NOMO-1 treated with dmso at 0.1 percent for 144 hours (cell line): ENCODE measurements around the gene PRPF39.
A peak's percentile ranks its signal among the peaks of the same experiment; 100 is the strongest.
"Not testable (repeated sequence)": the region's sequence is repeated elsewhere in the genome, so short reads cannot be mapped to it uniquely, and the experiment has no call there.

ENCODE experiments used
- DNase-seq: peaks from one replicate; lab custom pipeline; 2025; ENCODE audit not compliant: unreplicated experiment; lab: John Stamatoyannopoulos, UW

PRPF39 gene

GRCh38 chr14:45081096-45081495 lies 2.8 kb upstream of the PRPF39 start:
- DNase-seq = not testable (repeated sequence)

GRCh38 chr14:45082420-45082819 lies 1.5 kb upstream of the PRPF39 start:
- no peak for DNase-seq

DNA sequence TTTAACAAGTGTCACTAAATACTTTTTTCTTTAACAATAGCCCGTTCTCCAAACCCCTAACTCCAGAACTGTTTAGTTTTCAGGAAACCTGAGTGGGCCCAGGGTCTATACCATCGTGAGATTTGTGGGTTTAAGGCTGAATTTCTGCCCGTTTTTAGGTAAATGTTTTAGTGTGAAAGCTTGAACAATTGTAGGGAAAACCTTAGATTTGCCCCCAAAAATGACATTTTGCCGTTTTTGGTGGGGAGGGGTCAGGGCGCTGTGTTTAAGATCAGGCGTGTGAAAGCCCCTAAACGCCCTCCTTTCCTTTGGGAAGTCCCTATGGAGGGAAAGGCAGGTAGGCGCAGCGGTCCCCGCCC lies 320 bp upstream of the PRPF39 start:
- no peak for DNase-seq

GRCh38 chr14:45084946-45085346 lies 1.0 kb downstream of the PRPF39 start:
- no peak for DNase-seq

- DNase-seq = no peak
Observed at GRCh38 chr14:45089813-45090212, 5.9 kb downstream of the PRPF39 start.

- no peak for DNase-seq
Observed at GRCh38 chr14:45091710-45092109, 7.8 kb downstream of the PRPF39 start.

GRCh38 chr14:45094275-45094674 lies 10.4 kb downstream of the PRPF39 start:
- no peak for DNase-seq

DNA sequence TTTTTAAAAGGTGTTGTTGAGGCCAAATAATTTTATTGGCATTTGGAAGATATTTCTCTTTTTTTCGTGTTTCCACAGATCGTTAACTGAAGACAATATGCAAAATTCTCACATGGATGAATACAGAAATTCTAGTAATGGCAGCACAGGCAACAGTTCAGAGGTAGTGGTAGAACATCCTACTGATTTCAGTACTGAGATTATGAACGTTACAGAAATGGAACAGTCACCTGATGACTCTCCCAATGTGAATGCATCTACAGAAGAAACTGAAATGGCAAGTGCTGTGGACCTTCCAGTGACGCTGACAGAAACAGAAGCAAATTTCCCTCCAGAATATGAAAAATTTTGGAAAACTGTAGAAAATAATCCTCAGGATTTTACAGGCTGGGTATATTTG lies 11.2 kb downstream of the PRPF39 start:
- no peak for DNase-seq

GRCh38 chr14:45096218-45096617 lies 12.3 kb downstream of the PRPF39 start:
- no peak for DNase-seq

DNA sequence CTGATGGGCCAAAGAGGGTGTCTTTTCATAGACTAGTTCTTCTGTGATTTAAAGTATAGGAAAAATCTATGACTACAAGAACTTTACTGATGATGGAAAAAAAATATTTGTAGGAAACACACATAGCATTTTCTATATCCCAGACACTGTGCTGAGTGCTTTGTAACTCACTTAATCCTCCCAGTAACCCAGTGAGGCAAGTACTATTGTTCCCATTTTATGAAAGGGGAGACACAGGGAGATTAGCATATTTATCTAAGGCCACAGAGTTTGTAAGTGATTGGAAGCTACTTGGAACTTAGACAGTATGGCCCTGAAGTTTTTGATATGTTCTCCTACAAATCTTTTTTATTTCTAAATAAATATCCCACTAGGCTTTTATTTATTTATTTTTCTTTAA lies 19.9 kb downstream of the PRPF39 start:
- DNase-seq = no peak

- DNase-seq = no peak
Observed at GRCh38 chr14:45104561-45104960, 20.6 kb downstream of the PRPF39 start.

DNA sequence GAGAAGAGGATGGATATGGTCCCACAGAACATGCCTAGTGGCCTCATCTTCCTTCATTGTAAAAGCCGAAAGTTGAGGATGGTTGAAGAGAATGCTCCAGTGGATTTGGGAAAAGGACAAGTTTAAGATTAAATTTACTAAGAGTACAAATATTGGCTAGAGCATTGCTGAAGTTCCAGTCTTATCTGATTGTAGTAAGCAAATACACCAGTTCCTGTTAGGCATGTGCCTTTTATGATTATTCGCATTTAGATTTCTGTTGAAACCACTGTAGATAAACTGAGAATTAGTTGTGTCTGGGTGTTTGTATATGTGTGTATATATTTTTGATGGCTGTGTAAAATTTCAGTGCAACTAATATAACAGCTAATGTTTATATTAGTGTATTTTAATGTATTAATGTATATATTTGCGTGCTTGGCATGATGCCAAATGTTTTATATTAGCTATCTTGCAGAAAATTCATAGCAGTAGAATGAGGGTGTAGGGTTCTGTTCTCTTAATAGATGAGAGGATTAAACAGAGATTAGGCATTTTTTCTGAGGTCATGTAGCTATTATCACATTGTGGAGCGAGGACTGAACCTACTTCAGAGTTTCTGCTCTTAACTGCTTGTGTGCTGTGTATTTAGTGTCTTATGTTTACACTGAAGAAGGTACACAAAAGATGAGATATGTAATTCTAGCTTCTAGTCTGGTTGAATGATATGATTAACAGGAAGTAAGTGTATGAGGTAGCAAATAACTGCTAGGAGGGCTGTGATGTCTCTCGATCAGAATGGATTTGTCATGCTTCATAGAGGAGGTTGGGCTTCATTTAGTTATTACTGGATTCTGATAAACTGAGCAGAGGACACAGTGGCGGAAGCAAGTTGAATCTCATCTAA lies 29.2 kb downstream of the PRPF39 start:
- no peak for DNase-seq

GRCh38 chr14:45114327-45114726 lies 30.4 kb downstream of the PRPF39 start:
- no peak for DNase-seq

- no peak for DNase-seq
Observed at GRCh38 chr14:45118594-45118993, 34.7 kb downstream of the PRPF39 start.

GRCh38 chr14:45120096-45120495 lies 36.2 kb downstream of the PRPF39 start:
- DNase-seq = no peak

DNA sequence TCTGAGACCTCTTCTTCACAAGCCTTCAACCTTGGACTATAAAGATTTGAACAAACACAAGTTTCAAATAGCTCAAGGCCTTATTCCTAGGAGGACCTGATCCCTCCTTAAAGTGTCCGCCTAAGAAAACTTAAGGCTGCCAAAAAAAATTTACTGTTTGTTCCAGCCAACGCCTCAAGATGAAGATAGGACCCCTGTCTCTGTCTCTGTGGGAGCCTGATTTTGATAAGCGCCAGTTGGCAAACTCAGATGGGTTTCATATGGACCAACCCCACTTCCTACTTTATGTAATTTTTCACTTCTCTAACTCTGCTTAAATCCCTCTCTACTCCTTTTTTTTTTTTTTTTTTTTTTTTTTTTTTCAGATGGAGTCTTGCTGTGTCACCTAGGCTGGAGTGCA lies 39.4 kb downstream of the PRPF39 start:
- no peak for DNase-seq

DNA sequence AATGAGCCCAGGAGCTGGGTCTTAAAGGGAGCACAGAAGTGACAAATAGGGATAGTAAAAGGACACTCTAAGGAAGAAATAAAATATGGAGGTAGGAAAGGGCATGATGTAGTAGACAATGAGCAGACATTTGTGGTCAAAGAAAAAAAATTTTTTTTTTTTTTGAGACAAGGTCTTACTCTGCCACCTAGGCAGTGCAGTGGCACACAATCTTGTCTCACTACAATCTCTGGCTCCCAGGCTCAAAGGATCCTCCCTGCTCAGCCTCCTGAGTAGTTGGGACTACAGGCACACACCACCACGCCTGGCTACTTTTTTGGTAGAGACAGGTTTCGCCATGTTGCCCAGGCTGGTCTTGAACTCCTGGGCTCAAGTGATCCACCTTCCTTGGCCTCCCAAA lies 41.8 kb downstream of the PRPF39 start:
- no peak for DNase-seq

DNA sequence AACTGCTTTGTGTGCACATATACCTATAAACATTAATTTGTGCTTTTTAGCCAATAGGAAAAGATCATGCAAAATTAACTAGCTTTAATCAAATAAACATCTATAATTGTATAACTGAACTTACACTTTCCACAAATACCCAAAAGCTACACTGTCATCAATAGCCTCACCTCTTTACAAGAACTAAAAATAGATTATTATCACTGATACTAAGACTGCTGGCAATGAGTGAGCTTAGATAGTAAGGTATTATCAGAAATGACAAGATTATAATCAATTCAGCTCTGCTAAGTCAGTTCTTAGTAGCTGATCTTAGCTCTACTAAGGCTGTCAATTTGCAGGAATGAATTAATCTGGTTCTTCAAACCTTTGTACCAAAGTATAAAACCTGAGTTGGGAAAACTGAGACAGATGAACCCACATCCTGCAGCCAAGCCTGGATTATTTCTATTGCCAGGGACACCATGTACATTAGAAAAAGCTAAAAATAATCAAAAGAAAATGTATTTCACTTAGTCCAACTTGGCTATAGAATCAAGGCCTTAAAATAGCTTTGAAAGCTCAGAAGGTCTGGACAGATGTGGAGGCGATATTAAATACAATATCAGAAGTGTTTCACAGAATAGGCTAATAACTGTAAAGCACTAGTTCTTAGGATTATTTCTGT lies 45.2 kb downstream of the PRPF39 start:
- no peak for DNase-seq

GRCh38 chr14:45133683-45134050 lies 49.8 kb downstream of the PRPF39 start:
- DNase-seq = no peak

GRCh38 chr14:45134051-45134958 lies 50.4 kb downstream of the PRPF39 start, which contains the start of gene FKBP3:
FKBP3 (minus strand) TSS chr14:45134481; CDS start chr14:45134456, 25 bp downstream.
- DNase-seq = peak; percentile 94

- DNase-seq = no peak
Observed at GRCh38 chr14:45135156-45135555, 51.2 kb downstream of the PRPF39 start.
